PFSK-1 (cell line): ENCODE data around the gene ATG2A.
A peak's percentile ranks its signal among the peaks of the same experiment; 100 is the strongest.

Source experiments
- FOXP2 ChIP-seq: optimal IDR thresholded peaks from 2 replicates; pipeline ENCODE3; 2011; ENCODE audit warnings: borderline replicate concordance, control low read depth, inconsistent platforms; ENCODE audit not compliant: insufficient read depth; ENCODE audit errors: extremely low read length, extremely low read depth
- POLR2AphosphoS5 ChIP-seq: IDR thresholded peaks from 2 replicates; pipeline ENCODE4 v1.6.1; 2012; ENCODE audit warnings: low read depth, mild to moderate bottlenecking, control low read depth, low read length, moderate library complexity
- SIN3A ChIP-seq: IDR thresholded peaks from 2 replicates; pipeline ENCODE4 v1.6.1; 2012; ENCODE audit warnings: mild to moderate bottlenecking, low read length, moderate library complexity, borderline replicate concordance; ENCODE audit not compliant: insufficient read depth
- TAF1 ChIP-seq: IDR thresholded peaks from 2 replicates; pipeline ENCODE4 v1.6.1; 2012; ENCODE audit warnings: low read length, control low read depth, borderline replicate concordance; ENCODE audit not compliant: insufficient read depth
- TF ChIP-seq, protein P1 (sequence below), 2 experiments: IDR thresholded peaks; 2 replicates each; pipeline versions ENCODE4 v1.6.1 to v1.8.0; 2011 to 2012; ENCODE audit warnings: low read depth in 2 of 2, low read length in 2 of 2, control low read depth in 1 of 2, inconsistent platforms in 1 of 2, mild to moderate bottlenecking in 1 of 2, moderate library complexity in 1 of 2; ENCODE audit not compliant: insufficient read depth in 1 of 2

ATG2A gene

GRCh38 chr11:64859542-64860414 lies 57.2 kb downstream of the ATG2A start:
- TF ChIP-seq TAF1 = no peak
- TF ChIP-seq SIN3A = no peak
- TF ChIP-seq POLR2AphosphoS5 = no peak
- TF ChIP-seq FOXP2 = no peak
- TF ChIP-seq, protein P1, sequence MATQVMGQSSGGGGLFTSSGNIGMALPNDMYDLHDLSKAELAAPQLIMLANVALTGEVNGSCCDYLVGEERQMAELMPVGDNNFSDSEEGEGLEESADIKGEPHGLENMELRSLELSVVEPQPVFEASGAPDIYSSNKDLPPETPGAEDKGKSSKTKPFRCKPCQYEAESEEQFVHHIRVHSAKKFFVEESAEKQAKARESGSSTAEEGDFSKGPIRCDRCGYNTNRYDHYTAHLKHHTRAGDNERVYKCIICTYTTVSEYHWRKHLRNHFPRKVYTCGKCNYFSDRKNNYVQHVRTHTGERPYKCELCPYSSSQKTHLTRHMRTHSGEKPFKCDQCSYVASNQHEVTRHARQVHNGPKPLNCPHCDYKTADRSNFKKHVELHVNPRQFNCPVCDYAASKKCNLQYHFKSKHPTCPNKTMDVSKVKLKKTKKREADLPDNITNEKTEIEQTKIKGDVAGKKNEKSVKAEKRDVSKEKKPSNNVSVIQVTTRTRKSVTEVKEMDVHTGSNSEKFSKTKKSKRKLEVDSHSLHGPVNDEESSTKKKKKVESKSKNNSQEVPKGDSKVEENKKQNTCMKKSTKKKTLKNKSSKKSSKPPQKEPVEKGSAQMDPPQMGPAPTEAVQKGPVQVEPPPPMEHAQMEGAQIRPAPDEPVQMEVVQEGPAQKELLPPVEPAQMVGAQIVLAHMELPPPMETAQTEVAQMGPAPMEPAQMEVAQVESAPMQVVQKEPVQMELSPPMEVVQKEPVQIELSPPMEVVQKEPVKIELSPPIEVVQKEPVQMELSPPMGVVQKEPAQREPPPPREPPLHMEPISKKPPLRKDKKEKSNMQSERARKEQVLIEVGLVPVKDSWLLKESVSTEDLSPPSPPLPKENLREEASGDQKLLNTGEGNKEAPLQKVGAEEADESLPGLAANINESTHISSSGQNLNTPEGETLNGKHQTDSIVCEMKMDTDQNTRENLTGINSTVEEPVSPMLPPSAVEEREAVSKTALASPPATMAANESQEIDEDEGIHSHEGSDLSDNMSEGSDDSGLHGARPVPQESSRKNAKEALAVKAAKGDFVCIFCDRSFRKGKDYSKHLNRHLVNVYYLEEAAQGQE (IDR thresholded peaks at IDR 0.05; ENCODE audit: insufficient read depth in 1 of 2, low read depth in 2 of 2, low read length in 2 of 2) = no peak

DNA sequence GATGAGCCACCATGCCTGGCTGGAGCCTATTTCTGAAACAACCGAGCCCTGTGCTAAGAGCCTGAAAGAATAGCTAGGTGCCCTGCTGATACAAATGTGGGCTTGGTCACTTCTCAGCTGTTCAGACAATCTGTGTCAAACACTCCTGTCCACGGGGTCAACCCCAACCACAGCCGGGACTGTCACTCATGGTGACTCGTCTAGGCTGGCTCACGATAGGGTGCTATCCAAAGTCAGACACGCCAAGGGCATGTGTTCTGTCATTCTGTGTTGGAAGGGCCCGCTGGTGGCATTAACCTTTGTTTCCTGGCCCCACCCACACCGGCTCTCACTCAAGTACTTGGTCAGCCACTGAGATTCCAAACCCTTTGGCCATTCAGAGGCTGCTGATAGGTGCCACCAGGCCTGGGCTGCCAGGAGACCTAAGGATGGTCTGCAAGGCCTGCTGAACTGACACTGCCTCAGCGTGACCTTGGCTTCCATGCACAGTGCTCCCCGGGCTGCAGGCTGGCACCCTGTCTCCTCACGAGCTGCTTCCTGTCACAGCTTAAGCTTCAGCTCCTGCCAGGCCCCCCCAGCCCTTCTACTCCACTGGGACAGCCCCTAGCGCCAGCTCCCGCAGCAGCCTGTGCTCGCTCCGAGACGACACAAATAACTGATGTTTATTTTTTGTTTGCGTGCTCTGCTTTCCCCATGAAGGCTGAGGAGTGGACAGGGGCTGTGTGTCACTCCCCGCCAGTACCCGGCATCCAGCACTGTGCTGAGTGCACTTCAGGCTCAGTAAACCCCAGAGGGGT lies 58.3 kb downstream of the ATG2A start:
- TF ChIP-seq SIN3A (no peak), POLR2AphosphoS5 (no peak), TAF1 (no peak), FOXP2 (no peak)
- TF ChIP-seq, protein P1 (IDR thresholded peaks at IDR 0.05; ENCODE audit: insufficient read depth in 1 of 2, low read depth in 2 of 2, low read length in 2 of 2) = no peak

GRCh38 chr11:64857485-64857884 lies 59.5 kb downstream of the ATG2A start:
- TF ChIP-seq SIN3A (no peak), POLR2AphosphoS5 (no peak), FOXP2 (no peak), TAF1 (no peak)
- TF ChIP-seq, protein P1 (IDR thresholded peaks at IDR 0.05; ENCODE audit: insufficient read depth in 1 of 2, low read depth in 2 of 2, low read length in 2 of 2) = no peak

DNA sequence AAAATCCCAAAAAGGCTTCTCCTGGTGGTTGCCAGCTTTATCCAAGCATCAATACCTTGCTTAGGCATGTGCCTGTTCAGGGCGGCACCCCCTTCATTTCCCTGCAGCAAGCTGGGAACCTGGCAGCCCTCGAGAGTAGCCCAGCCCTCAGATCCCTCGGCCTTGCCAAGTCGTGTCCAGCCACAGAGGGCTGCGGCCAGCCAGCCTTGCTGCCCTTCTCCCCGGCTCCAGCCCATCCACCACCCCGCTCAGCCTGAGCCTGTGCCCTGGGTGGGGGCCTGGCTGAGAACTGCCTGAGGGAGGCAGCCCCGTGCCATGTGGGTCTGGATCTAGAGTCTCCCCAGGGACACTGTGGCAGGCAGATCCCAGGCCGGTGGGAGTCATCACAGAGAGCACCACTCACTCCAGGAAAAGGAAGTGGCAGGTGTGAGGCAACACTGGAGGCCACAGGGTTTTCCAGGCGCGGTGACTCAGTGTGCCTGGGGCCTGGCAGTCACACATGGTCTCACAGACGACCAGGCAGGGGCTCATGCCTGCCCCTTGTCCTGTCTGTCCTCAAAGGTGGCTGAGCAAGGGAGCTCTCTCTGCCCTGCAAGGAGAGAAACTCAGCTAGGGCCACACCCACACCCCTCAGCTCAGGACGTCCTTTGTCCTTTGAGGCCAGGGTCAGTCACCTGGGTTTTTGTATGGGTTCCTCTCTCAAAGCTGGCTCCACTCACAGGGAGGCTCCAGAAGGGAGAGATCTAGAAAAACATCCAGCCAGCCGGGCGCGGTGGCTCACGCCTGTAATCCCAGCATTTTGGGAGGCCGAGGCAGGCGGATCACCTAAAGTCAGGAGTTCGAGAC lies 60.4 kb downstream of the ATG2A start:
- TF ChIP-seq FOXP2 = peak; percentile 44
- no peak for TF ChIP-seq TAF1

DNA sequence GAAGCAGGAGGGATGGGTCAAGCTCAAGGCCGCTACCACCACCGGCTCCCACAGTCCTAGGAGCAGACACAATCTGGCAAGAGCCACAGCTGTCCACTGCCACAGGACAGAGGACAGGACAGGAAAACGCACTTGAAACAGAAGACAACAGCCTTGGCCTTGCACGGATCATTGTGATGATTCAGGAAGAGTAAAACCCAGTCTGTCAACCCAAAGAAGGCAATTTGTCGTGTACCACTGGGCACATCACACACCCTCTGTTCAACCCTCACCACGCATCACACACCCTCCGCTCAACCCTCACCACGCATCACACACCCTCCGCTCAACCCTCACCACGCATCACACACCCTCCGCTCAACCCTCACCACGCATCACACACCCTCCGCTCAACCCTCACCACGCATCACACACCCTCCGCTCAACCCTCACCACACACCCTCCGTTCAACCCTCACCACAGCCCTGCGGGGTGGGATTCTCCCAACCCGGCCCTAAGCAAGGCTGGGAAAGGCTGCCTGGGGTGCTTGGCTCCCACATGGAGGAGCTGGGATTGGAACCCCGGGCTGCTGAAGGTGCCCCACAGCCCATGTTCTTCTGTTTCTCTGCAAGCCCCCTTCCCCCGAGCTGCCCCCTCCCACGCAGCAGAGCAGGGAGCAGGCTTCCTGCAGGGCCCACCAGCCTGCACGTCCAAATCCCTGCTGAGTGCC lies 61.3 kb downstream of the ATG2A start:
- TF ChIP-seq POLR2AphosphoS5 = no peak
- no peak for TF ChIP-seq SIN3A
- TF ChIP-seq, protein P1 (IDR thresholded peaks at IDR 0.05; ENCODE audit: insufficient read depth in 1 of 2, low read depth in 2 of 2, low read length in 2 of 2) = no peak
- no peak for TF ChIP-seq FOXP2
- no peak for TF ChIP-seq TAF1
